Activated T-cell treated with anti-CD3 and anti-CD28 coated beads for 1 hour (primary cell): ENCODE results near the gene DIS3L.
"Not testable (repeated sequence)": the region's sequence is repeated elsewhere in the genome, so short reads cannot be mapped to it uniquely, and the experiment has no call there.

Source experiments
- DNase-seq: peaks from one replicate; pipeline ENCODE4 v3.0.0-alpha.2; 2020; ENCODE audit warnings: low read depth

The DIS3L gene

DNA sequence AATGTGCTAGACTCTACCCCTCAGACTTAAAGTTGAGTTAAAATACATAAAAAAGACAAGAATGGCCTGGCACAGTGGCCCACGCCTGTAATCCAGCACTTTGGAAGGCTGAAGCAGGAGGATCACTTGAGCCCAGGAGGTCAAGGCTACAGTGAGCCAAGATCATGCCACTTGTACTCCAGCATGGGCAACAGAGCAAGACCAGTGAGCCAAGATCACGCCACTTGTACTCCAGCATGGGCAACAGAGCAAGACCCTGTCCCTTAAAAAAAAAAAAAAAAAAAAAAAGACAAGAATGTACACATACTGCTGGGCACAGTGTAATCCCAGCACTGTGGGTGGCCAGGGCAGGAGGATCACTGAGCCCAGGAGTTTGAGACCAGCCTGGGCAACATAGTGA lies 17.4 kb downstream of the DIS3L start:
- DNase-seq: no peak

DNA sequence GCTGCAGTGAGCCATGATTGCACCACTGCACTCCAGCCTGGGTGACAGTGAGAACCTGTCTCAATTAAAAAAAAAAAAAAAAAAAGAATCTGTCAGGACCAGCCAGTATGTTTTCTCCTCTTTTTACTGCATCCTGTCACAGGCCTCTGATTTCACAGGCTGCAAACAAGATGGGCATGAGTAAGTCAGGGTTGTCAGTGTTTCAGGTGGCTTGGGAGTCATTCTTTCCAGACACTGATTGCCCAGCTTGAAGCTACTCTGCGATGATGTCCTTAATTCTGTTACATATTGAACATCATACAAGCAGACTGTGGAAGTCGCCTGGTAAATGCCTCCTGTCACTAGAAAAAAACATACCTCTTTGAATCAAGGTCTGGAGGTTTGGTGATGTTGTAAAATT lies 18.8 kb downstream of the DIS3L start:
- no peak for DNase-seq

DNA sequence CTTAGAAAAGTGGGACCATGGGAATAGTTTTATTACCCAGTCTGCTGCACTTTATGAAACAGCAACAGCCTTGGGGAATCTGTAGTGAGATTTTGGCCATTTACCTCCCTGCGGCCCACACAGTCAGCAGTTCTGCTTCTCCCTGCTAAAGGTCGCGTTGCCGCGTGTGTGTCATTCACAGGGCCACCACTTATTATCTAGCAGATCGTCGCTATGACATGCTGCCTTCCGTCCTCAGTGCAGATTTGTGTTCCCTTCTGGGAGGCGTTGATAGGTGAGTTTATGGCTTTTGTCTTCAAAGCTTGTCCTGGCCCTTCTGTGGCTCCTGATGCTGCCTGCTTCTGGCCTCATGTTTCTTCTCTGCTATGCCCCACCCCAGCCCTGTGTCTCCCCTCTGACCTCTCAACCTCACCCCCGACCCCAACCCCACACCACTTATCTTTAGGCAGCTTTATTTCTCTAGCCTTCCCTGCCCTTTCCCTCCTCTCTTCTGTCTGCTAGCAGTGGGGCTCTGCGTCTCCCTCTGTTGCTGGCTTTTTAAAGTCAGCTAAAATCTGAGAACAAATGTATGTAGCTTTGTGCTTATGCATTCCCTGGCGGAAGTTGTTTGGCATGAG lies 30.1 kb downstream of the DIS3L start:
- DNase-seq: no peak

DNA sequence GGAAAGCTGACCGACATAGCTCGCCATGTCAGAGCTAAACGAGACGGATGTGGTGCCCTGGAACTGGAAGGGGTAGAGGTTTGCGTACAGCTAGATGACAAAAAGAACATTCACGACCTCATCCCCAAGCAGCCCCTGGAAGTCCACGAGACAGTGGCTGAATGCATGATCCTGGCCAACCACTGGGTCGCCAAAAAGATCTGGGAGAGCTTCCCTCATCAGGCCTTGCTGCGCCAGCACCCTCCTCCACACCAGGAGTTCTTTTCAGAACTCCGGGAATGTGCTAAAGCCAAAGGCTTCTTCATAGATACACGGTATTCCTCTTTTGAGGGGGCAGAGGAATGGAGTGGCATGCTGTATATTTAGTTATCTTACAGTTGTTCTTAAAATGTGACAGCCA lies 32.7 kb downstream of the DIS3L start:
- no peak for DNase-seq

DNA sequence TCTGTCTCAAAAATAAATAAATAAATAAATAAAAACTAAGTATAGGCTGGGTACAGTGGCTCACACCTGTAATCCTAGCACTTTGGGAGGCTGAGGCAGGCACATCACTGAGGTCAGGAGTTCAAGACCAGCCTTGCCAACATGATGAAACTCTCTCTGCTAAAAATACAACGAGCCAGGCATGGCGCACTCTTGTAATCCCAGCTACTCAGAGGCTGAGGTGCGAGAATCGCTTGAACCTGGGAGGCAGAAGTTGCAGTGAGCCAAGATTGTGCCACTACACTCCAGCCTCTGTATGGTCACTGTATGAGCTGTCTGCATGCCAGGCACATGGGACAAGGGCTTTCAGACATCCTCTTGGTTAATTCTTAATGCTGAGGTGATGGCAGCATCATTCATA lies 34.4 kb downstream of the DIS3L start:
- no peak for DNase-seq

DNA sequence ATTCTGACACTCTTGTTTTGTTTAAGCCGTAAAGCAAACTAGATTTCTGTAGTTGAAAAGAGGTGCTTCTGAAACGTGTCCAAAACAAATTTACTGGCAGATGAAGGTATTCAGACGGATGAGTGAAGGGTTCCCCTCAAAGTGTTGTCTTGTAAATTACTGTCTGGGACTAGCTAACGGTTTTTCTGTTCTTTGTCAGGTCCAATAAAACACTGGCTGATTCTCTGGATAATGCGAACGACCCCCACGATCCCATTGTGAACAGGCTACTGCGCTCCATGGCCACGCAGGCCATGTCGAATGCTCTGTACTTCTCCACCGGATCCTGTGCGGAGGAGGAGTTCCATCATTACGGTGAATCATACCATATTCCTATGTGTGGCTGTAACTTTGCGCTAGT lies 35.4 kb downstream of the DIS3L start:
- no peak for DNase-seq

DNA sequence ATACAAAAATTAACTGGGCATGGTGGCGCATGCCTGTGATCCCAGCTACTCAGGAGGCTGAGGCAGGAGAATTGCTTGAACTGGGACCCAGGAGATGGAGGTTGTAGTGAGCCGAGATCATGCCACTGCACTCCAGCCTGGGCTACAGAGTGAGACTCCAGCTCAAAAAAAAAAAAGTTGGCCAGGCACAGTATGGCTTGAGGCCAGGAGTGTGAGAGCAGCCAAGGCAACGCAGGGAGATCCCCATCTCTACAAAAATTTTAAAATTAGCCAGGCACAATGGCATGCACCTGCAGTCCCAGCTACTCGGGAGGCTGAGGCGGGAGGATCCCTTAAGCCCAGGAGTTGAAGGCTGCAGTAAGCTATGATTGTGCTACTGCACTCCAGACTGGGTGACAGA lies 55.2 kb downstream of the DIS3L start:
- not testable (repeated sequence) for DNase-seq

DNA sequence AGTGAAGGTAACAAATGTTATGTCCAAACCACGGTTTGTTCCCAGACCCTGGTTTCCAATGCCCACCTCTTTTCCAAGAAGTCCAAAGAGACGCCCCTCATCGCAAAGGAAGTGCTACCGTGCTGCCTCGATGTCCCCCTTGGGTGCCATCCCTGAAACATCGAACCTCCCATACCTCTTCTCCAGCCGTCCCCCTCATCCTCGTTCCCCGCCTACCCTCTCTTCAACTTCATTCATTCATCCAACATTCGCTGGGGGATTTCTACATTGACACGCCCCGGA lies 62.6 kb downstream of the DIS3L start:
- no peak for DNase-seq

DNA sequence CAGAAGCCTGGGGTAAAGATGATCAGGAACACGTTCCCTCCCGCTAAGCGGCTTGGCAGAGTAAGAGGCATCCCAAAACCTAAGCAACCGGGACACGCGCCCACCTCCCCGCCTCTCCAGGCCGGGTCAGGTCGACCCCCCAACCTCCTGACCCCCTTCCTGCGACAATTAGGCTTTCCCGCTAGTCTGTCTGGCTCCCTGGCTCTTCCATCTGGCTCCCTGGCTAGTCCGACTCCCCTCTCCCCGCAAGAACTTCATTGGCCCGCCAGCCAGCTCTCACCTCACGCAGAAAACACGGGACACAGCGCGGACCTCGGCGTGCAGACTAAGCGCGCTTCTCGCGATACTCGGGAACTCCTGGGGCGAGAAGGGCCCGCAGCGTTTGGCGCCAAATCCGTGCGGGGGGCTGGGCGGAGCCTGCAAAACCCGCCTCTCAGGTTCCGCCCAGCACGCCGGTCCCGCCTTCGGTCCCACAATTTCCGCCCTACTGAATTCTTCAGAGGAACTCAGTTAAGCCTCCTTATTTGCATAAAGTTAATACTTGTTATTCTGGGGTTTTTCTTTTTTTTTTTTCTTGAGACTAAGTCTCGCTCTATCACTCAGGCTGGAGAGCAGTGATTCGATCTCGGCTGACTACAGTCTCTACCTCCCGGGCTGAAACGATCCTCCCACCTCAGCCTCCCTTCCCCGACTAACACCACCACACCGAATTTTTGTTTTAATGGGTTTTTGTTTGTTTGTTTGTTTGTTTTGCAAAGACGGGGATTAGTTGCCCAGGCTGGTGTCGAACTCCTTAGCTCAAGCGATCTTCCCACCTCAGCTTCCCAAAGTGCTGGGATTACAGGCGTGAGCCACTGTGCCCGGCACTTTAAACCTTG lies 63.2 kb downstream of the DIS3L start, which contains the start of gene TIPIN:
Gene TIPIN (minus strand): TSS at position 327 of the 878 bp plus-strand sequence. CDS start 3,738 bp downstream, outside the sequence.
- peak; percentile 95 for DNase-seq

DNA sequence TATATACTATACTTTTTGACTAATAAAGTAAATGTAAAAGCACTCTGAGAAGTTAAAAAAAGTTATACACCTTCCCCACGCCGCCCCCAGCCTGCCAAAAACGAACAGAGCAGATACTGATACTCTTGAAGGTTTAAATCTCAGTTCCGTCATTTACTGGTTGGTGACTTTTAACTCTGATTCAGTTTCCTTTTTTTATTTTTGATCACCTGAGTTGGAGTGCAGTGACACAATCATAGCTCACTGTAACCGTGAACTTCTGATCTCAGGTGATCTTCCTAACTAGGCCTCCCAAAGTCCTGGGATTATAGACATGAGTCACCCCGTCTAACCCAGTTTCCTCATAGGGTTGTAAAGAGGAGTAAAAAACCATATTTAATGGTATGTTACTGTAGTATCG lies 66.4 kb downstream of the DIS3L start:
- DNase-seq: no peak

DNA sequence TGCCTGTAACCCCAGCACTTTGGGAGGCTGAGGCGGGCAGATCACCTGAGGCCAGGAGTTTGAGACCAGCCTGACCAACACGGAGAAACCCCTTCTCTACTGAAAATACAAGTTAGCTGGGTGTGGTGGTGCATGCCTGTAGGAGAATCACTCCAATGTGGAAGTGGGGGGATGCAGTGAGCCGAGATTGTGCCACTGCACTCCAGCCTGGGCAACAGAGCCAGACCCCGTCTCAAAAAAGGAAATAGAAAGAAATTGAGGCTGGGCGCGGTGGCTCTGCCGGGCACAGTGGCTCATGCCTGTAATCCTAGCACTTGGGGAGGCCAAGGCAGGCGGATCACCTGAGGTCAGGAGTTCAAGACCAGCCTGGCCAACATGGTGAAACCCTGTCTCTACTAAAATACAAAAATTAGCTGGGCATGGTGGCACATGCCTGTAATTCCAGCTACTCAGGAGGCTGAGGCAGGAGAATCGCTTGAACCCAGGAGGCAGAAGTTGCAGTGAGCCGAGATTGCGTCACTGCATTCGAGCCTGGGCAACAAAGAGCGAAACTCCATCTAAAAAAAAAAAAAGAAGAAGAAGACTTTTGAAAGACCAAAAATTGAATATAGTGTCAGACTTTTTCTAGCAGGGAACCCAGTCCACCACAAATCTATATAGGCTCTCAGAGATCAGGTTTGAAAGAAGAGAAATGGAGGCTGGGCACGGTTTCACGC lies 68.5 kb downstream of the DIS3L start:
- DNase-seq: not testable (repeated sequence)

DNA sequence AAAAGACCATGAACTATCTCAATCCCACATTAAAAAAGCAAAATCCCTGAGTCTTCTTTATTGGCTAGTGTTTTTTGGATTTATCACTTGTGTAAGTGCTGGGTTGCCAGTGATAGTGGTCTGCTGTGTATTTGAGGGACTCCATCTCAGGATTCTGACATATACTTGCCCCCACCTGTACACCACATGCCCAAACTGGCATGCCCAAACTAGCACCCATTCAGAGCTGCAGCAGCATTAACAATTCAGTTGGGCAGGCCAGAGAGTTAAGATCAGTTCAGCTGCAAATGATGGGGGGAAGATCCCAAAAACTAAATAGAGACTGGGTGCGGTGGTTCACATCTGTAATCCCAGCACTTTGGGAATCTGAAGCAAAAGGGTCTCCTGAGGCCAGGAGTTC lies 69.4 kb downstream of the DIS3L start:
- no peak for DNase-seq

DNA sequence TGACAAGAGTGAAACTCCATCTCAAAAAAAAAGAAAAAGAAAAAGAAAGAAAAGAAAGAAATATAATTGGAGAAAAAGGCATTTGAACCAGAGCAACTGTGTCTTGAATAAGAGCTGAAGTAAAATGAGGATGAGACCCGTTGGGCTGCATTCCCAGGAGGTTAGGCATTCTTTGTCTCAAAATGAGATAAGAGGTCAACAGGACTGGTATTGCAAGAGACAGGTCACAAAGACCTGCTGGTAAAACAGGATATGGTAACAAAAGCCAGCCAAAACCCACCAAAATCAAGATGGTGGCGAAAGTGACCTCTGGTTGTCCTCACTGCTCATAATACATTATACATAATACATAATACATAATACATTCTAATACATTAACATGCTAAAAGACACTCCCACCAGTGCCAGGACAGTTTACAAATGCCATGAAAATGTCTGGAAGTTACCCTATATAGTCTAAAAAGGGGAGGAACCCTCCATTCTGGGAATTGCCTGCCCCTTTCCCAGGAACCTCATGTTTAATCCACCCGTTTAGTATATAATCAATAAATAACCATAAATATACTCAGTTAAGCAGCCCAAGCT lies 71.7 kb downstream of the DIS3L start:
- DNase-seq: no peak

DNA sequence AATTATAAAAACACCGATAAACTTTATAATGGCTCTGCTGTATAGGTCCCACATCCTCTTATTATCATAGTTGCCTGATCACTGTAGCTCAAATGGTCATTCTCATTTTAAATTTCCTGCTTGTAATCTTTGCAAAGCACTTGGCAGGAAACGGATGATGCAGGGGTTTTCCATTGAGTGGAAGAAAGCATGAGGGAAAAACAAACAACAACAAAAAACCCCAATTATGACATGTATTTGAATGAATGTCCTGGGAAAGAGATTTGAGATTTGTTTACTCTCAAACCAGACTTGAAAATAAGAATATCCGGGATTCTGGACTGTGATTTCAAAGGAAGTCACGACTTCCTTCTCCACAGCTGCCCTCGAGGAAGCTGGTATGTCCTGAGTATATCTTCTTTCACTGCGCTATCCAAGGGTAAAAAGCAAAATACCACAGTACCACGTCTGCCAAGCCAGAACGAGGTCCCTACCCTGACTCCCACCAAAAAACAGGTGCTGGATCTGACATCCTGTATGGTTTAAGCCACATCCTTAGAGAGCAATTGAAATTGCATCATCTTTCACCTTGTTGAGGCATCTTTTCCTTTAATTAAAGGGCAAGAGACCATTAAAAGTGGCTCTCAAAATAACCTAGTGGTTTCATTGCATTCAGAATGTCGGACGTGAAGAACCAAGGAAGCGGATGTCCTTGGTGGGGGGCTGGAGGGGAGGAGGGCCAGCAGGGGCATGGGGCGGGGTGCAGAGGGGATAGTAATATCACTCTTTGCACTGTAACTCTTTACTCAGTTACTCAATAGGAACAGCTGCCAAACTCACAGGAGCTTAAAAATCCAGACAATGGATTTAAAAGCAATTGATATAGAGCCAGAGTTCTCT lies 76.6 kb downstream of the DIS3L start:
- DNase-seq: no peak

DNA sequence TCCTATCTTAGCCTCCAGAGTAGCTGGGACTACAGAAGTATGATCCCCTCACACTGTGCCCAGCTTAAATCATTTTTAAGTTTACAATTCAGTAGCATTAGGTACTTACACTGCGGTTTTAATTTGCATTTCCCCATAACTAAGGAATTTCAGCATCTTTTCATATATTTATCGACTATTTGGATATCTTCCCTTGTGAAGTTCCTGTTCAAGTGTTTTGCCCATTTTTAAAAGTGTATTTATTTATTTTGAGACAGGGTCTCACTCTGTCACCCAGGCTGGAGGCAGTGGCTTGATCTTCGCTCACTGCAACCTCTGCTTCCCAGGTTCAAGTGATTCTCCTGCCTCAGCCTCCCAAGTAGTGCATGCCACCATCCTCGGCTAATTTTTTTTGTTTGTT lies 80.8 kb downstream of the DIS3L start:
- no peak for DNase-seq

DNA sequence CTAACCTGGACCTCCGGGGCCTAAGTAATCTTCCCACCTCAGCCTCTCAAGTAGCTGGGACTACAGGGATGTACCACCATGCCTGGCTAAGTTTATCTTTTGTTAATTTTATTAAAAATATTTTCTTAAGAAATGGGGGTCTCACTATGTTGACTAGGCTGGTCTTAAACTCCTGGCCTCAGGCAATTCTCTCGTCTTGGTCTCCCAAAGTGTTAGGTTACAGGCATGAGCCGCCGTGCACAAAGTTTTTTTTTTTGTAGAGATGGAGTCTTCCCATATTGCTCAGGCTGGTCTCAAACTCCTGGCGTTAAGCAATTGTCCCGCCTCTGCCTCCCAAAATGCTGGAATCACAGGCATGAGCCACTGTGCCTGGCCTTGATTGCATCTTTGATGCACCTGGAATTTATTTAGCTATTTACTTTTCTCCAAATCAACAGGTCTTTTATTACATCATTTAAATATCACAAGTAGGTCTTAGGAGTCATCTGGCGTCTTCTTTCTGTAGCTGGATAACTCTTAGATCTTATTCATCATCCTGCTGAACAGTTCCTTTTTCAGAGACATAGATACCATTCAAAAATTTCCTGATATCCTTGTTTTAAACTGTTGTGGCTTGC lies 85.6 kb downstream of the DIS3L start:
- no peak for DNase-seq

DNA sequence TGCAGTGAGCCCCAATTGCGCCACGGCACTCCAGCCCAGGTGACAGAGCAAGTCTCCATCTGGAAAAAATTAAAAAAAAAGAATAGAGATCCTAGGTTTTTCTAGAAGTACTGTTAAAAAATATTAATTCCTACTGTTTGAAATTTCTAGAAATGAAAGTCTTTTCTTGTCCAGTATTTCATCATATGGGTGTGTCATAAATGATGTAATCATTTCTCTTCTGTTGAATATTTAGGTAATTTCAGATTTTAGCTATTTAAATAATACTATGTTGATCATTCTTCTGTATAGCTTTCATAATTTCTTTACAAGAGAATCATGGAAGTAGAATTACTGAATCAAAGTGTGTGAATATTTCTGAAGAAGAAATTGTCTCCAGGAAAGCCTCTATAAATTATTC lies 88.0 kb downstream of the DIS3L start:
- not testable (repeated sequence) for DNase-seq
